SW 1271 (cell line): Measurements from ENCODE around the gene SCUBE1.
A peak's percentile ranks its signal among the peaks of the same experiment; 100 is the strongest.

Source experiments
- DNase-seq, 2 experiments: peaks; one replicate each; lab custom pipeline; 2025; lab: John Stamatoyannopoulos, UW

The SCUBE1 gene

GRCh38 chr22:43199541-43199940, 143.6 kb downstream of the SCUBE1 start:
- no peak for DNase-seq

- no peak for DNase-seq
Observed at GRCh38 chr22:43198936-43199335, 144.2 kb downstream of the SCUBE1 start.

DNA sequence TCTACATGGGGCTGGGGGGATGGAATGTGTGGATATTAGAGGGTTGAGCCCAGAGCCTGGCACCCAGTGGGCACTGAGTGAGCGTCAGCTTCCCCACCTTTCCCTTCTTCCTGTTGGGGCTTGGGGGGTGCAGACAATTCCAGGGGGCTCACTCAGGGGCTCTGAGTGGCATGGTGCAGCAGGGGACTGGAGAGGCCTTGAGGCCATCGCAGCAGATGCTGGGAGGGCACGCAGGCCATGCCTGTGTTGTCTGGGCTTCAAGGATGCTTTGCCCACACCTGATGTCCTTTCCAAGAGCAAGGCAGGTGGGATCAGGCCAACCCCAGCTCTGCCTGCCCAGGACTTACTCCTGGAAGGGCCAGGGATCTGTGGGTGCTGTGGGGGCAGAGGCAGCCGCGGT, 145.0 kb downstream of the SCUBE1 start:
- no peak for DNase-seq

DNA sequence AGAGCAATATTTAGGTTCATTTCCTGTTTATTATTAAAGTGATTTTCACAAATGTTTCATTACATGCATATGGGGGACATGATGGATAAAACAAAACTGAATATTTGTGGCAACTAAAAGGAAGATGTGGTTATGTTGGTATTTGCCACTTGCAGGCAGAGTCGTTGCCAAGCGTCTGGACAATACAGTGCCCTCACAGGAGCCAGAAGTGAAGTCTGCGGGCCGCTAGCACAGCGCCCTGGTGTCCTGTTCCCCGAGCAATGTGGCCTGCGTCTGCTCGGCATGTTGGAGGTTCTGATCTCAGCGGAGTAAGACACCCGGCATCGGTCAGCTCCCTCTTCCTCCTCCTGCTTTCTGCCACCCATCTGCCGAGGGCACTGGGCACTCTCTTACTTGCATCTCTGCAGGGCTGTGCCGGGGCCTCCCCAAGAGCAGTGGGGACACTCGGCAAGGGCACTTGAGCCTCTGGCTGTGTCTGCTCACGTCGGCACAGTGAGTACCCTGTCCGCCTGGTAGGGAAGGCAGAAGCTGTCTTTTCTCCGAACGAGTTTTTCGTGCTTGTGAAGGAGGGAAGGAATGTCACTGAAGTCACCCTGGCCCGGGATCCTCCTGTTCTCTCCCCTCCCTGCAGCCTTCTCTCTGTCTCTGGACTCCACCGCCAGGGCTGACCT, 145.8 kb downstream of the SCUBE1 start:
- DNase-seq = no peak

DNA sequence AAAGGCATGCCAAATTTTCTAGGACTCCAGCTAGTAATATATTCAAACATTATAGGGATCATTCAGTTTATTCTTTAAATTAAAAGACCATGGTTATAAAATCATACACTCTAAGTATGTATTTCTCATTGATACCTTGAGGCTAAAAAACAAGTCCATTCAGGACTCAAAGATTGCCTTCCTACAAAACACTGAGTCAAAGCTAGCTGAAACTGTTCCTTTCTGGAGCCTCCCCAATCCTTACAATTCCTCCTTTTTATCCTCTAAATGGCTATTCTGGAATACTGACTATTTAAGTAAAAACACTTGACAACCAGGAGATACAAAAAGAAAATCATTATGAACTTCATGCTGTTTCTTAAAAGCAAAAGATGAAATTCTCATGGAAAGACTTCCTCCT, 151.3 kb downstream of the SCUBE1 start:
- no peak for DNase-seq

GRCh38 chr22:43188829-43189545, 154.2 kb downstream of the SCUBE1 start:
- DNase-seq = no peak

DNA sequence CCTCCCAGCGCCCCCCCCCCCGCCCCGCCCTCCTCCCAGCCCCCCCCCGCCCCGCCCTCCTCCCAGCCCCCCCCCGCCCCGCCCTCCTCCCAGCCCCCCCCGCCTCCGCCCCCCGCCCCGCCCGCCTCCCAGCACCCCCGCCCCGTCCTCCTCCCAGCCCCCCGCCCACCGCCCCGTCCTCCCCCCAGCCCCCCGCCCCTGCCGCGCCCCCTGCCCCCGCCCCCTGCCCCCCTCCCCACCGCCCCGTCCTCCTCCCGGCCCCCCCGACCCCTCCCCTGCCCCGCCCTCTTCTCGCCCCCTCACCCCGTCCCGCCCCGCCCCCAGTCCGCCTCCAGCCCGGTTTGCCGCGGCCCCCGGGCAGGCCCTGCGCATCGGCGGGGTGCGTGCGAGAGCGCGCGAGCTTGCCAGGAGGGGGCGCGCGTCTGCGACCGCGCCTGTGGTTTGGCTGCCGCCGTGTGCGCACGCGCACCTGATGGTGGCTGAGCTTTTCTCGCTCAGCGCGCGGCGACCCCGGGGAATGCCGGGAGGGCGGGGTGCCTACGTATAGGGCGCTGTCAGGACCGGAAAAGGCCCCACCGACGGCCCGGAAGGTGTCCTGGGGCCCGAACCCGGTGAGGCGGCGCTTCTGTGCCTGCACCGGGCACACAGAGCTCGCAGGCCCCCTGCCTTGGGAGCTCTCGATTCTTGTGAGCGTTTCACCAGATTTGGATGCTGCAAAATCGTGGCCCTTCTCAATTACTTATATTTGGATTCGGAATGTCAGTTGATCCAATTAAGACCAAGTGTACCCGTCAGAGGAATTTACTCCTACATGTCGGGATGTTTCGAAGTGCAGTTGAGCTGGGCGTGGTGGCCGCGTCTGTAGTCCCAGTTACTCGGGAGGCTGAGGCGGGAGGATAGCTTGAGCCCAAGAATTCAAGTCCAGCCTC, 155.7 kb downstream of the SCUBE1 start:
- peak; percentile 69 to 87 for DNase-seq

DNA sequence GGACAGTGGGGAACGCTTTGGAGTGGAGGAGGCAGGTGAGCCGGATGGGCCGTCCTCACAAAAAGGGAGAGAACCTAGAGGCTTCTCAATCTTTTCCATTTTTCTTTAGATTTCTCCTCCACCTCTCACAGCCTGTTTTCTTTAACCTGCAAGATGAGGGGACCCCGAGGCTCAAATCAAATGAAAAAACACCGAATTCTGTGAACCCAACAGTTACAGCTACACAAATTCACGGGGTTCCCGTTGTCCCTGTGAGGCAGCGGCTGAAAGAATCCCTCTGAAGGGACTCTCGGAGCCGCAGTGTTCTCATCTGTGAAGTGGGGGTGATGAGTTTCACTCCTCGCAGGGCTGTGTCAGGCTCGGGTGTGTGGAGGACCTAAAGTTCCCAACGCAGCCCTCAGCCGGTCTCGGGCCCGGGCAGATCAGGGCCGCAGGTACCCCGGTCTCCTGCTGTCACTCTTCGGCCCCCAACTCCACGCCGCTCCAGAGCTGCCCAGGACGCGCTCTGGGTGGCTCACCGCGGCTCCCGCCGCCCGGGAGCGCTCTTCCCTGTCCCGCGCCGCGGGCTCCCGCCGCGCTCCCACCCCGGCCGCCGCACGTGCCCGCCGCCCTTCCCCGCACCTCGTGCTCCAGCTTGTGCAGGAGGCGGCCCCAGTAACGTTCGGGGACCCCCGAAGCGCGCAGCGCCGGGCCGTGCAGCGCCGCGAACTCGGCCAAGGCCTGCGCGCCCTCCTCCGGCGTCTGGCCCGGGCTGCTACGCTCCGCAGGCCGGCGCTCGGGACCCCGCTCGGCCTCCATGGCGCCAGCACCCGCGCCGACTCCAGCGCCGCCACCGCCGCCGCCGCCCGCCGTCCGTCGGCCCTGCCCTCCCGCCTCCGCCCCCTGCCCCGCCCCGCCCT, 156.7 kb downstream of the SCUBE1 start, which contains the start of gene TTLL12:
TSS of gene TTLL12 (minus strand) at position 863 of the 899 bp plus-strand sequence. CDS start at position 798, 65 bp downstream.
- no peak for DNase-seq

DNA sequence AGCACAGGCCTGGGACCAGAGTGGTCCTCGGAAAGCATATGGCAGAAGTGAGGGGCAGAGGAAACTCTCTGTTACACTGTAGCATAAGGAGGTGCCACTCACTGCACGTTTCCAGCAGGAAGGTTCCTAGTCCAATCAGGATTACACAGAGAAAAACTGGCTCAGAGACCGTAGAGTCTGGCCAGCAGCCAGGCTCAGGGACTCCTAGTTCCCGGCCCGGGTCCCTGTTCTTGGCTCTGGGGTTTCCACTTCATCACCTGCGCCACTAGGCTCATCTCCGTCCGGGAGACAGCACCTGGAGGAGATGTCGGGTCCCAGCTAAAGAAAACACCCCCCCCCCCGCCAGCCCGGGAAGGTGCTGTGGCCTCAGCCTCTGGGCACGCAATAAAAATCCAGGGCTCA, 157.3 kb downstream of the SCUBE1 start:
- DNase-seq = no peak

DNA sequence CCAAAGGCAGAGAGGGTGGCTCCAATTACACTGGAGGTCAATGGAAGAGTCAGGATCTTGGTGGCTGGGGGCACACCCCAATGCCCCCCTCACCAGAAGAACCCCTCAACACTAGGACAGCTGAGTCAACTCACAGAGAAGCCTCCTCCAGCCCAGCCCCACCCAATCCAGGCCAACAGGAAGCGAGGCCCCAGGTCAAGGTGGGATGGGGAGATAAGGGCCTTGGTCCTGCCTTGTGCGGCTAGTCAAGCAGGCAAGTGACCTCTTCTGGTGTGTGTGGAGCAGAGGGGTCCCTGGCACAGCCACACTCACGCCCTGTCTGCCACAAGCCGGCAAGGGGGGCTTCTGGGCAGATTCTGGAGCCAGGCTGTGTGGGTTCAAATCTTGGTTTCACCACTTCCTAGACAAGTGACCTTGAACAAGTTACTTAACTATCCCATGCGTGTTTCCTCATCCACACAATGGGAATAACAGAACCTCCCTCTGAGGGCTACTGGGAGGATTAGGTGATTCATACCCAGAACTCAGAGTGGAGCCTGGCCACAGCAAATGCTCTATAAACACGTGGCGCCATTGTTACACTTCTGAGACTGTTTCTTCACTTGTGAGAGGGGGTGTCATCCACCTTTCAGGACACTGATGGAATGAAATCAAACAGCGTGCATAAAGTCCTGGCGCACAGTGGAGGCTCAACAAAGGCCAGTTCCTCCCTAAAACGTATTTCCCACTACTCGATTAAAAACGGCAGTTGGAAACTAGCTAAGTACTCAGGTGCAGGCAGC, 159.5 kb downstream of the SCUBE1 start:
- no peak for DNase-seq

GRCh38 chr22:43182726-43183125, 160.4 kb downstream of the SCUBE1 start:
- DNase-seq = no peak

DNA sequence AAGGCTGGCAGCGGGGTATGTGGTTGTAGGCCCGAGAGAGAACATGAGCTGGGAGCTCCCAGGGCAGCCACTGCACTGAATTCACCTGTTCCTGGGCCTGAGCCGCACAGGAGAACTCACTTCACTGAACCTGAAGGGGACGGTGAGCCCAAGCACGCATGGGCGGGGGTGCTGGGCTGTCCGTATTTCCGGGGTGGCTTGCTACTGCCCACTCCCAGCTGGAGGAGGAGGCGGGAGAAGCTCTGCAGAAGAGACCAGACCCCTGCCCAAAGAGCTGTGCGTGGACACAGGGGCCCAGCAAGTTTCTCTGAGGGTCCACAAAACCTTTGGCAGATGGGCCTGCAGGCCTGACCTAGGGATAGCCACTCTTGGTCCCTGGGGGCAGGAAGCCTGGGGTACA, 161.1 kb downstream of the SCUBE1 start:
- no peak for DNase-seq

DNA sequence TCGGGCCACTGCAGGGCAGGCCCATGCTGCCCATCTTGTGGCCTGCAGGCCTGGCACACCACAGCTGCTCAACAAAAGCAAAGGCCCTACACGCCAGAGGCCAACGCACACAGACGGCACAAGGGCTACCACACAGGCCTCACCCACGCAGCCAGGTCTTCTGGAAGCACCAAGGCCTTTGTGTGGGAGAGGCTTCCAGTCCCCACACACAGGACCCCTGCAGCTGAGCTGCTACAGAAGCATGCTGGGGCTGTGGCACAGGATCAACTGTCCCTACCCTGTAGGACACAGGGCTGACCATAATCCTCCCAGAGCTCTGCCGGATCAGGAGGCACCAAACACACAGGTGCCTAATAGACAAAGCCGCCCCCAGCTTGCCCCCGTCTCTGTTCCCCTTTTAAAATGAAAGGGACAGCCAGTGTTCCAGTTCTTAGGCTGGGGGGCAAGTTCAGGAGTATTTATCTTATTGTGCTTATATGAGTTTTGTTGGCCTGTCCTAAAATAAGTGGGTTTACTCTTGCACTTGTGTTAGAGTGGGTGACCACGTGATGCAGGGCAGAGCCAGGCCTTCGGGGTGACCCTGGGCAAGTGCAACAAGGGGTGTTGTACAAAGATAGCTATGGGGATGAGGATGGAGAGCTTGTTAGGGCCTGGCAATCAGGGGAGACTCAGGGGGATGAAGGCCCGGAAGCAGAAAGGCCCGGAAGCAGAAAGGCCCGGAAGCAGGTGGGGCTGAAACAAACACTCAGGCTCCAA, 161.7 kb downstream of the SCUBE1 start:
- DNase-seq = no peak

- DNase-seq = no peak
Observed at GRCh38 chr22:43180670-43181069, 162.5 kb downstream of the SCUBE1 start.

GRCh38 chr22:43179911-43180195, 163.3 kb downstream of the SCUBE1 start:
- no peak for DNase-seq

- DNase-seq = no peak
Observed at GRCh38 chr22:43179146-43179910, 163.8 kb downstream of the SCUBE1 start.

DNA sequence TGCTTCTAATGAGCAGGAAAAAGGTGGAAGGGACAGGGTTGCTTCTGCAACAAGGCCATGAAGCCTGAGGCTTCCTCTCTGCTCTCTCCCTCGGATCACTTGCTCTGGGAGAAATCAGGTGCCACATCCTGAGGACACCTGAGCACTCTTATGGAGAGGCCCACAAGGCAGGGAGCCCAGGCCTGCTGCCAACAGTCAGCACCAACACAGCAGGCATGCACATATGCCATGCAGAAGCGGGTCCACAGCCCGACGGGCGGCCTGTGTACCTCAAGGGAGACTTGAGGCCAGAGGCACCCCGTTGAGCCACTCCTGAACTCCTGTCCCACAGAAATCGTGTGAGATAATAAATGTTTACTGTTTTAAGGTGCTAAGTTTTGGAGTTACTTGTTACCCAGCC, 165.7 kb downstream of the SCUBE1 start:
- no peak for DNase-seq

DNA sequence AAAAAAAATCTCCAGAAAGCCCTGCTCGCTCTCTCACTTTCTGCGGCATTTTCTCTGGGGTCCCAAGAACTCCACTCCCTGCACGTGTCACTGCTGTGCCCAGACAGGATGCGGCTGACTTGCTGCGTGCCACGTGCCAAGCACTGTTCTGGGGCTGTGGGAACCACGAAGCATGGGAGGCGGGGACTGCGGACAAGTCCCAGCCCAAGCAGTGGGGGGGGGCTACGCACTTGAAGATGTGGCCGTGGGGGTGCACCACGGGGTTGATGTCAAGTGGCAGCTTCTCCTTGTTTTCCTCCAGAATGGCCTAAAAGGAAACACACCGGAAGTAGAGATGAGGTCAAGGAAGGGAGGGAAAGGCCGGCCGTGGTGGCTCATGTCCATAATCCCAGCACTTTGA, 167.1 kb downstream of the SCUBE1 start:
- no peak for DNase-seq

- DNase-seq = no peak
Observed at GRCh38 chr22:43174941-43175531, 168.1 kb downstream of the SCUBE1 start.
